HUES48 (cell line): Measurements from ENCODE around the gene GFPT2.

ENCODE experiments used
- H3K27ac ChIP-seq: one replicate; pipeline ENCODE4 v1.7.0; 2013; ENCODE audit warnings: low read depth, low read length, inconsistent platforms
- H3K27me3 ChIP-seq: 2 replicates; pipeline ENCODE4 v1.6.1; 2013; ENCODE audit warnings: mild to moderate bottlenecking, low read length; ENCODE audit not compliant: control insufficient read depth, insufficient read depth
- H3K36me3 ChIP-seq: 2 replicates; pipeline ENCODE4 v1.6.1; 2013; ENCODE audit warnings: low read length; ENCODE audit not compliant: control insufficient read depth, insufficient read depth
- H3K4me1 ChIP-seq: 2 replicates; pipeline ENCODE4 v1.6.1; 2013; ENCODE audit warnings: mild to moderate bottlenecking, low read length; ENCODE audit not compliant: control insufficient read depth, insufficient read depth
- H3K4me3 ChIP-seq: 2 replicates; pipeline ENCODE4 v1.5.1; 2013; ENCODE audit warnings: mild to moderate bottlenecking, low read depth, low read length
- H3K9ac ChIP-seq: 2 replicates; pipeline ENCODE4 v1.6.1; 2013; ENCODE audit warnings: mild to moderate bottlenecking, low read depth, low read length, moderate library complexity
- H3K9me3 ChIP-seq: 2 replicates; pipeline ENCODE4 v1.6.1; 2013; ENCODE audit warnings: low read length; ENCODE audit not compliant: control insufficient read depth, insufficient read depth

The GFPT2 gene

GRCh38 chr5:180316586-180316985 is 36.5 kb downstream of the GFPT2 start:
- no peak overlapping the region for H3K4me3 ChIP-seq
- no peaks in the 10 kb centered on the region for H3K27me3 ChIP-seq
- H3K4me1 ChIP-seq = no peaks in the 10 kb centered on the region
- H3K9ac ChIP-seq = no peak overlapping the region
- H3K36me3 ChIP-seq = peaks cover 85% of the 10 kb centered on the region
- H3K9me3 ChIP-seq = no peaks in the 10 kb centered on the region
- H3K27ac ChIP-seq = no peak overlapping the region

- Histone ChIP-seq H3K4me1 (no peaks in the 10 kb centered on the region), H3K27ac (no peak overlapping the region), H3K36me3 (peaks cover 85% of the 10 kb centered on the region), H3K9me3 (no peaks in the 10 kb centered on the region), H3K9ac (no peak overlapping the region), H3K27me3 (no peaks in the 10 kb centered on the region), H3K4me3 (no peak overlapping the region)
These were observed 37.3 kb downstream of the GFPT2 start for GRCh38 chr5:180315762-180316212.

- Histone ChIP-seq H3K4me1 (no peaks in the 10 kb centered on the region), H3K4me3 (no peak overlapping the region), H3K9me3 (no peaks in the 10 kb centered on the region), H3K9ac (no peak overlapping the region), H3K27ac (no peak overlapping the region), H3K27me3 (no peaks in the 10 kb centered on the region), H3K36me3 (peaks cover 82% of the 10 kb centered on the region)
These were observed 39.2 kb downstream of the GFPT2 start for GRCh38 chr5:180313677-180314505.

DNA sequence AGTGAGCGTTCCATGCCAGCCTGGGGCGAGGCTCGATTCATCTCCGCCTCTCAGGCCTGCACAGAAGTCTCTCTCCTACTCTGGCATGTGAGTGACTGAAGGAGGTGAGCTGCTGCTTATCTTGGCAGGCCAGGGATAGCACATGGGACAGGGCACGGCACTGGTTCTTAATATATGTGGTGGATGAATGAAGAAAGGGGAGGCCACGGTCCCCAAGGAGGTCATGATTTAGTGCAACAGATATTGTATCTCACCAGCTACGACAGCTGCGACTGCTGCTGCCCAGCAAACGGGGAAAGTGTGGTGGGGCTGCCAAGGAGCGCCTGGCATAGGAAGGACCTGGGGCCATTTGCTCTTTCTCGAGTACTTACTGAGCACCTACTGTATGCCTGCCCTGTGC is 41.9 kb downstream of the GFPT2 start:
- H3K4me1 ChIP-seq = no peaks in the 10 kb centered on the region
- peaks cover 80% of the 10 kb centered on the region for H3K36me3 ChIP-seq
- no peak overlapping the region for H3K27ac ChIP-seq
- H3K27me3 ChIP-seq = no peaks in the 10 kb centered on the region
- H3K9ac ChIP-seq = no peak overlapping the region
- H3K4me3 ChIP-seq = no peak overlapping the region
- no peaks in the 10 kb centered on the region for H3K9me3 ChIP-seq

DNA sequence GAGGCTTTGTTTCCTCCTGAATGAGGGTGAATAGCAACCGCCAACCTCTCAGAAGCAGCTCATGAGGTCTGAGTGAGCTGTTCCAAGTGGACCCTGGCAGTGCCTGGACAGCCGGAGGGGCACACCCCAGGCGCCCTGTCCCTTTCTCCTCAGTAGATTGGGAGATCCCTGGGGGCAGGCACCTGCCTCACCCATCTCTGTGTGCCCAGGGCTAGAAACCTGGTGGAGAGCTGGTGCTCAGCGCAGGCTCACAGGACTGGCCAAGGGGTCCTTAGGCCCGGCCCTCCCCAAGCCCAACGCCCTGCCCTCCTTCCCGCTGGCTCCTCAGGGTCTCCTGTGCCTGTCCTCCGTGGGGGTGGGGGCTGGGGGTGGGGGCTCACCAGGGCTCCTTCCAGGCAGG is 46.3 kb downstream of the GFPT2 start:
- Histone ChIP-seq H3K27ac (no peak overlapping the region), H3K27me3 (no peaks in the 10 kb centered on the region), H3K9me3 (no peaks in the 10 kb centered on the region), H3K4me3 (no peak overlapping the region), H3K36me3 (peaks cover 85% of the 10 kb centered on the region), H3K4me1 (no peaks in the 10 kb centered on the region), H3K9ac (no peak overlapping the region)

DNA sequence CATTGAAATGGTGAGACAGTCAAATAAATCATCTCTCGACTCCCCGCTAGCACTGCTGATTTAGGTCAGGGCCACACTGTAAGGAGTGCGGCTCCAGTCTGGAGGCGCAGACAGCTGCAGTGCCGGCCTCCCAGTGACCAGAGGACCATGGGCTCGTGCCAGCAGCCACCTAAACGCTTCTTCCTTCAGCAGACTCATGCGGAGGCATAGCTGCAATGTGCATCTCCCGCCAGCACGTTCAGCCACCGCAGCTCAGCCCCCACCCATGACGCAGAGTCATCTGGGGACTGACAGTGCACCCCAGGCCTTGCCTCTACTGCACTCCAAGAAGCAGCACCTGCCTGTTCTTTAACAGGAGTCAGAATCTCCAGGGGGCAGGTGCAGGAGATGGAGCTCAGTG is 47.7 kb downstream of the GFPT2 start:
- Histone ChIP-seq H3K4me3 (no peak overlapping the region), H3K4me1 (no peaks in the 10 kb centered on the region), H3K9me3 (no peaks in the 10 kb centered on the region), H3K9ac (no peak overlapping the region), H3K36me3 (peaks cover 85% of the 10 kb centered on the region), H3K27me3 (no peaks in the 10 kb centered on the region), H3K27ac (no peak overlapping the region)

DNA sequence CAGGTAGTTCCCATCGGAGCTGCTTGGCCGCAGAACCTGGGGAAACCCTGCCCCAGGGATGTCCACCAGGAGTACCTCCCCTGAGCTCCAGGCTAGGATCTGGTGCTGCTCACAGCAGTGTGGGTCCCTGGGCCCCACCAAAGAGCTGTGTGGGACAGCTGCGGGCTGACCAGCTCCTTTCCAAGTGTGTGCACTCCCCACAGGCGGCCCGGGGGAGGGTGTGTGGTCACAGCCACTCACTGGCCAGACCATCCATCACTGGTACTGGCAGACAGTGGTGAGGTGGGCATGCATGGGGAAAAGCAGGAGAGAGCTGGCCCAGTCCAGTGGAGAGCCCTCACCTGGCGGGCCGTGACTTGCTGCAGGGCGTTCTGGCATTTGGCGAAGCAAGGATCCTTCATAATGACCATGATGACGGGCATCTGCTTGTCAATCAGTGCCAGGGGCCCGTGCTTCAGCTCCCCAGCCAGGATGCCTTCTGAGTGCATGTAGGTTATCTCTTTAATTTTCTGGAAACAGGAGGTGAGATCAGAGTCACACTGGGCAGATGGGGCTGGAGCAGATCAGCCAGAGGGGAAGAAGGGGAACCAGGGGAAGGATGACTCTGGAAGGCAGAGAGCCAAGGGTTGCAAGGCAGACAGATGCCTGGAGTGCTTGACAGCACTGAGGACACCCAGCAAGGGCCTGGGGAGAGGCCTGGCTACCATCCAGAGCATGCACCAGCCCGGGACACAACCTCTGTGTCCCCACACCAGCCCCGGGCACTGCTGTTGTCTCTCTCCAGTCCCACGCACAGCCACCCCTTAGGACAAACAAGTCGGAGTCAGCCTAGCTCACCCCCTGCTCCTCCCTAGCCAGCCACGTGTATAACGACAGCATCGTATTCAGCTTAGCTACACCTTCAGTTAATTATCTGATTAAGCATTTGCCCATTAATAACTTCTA is 48.4 kb downstream of the GFPT2 start:
- no peak overlapping the region for H3K27ac ChIP-seq
- no peaks in the 10 kb centered on the region for H3K9me3 ChIP-seq
- no peaks in the 10 kb centered on the region for H3K4me1 ChIP-seq
- peaks cover 88% of the 10 kb centered on the region for H3K36me3 ChIP-seq
- H3K9ac ChIP-seq = no peak overlapping the region
- no peaks in the 10 kb centered on the region for H3K27me3 ChIP-seq
- H3K4me3 ChIP-seq = no peak overlapping the region

DNA sequence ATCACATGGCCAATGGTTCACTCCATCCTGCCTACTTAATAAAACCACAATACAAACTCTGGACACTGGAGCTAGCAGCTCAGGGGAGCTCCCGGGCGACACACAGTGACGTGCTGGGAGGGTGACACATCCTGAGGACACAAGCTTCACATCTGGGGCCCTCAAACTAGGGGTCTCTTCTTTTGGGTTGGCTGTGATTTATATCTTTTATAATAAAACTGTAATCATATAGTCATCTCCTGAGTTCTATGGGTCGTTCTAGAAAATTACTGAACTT is 49.2 kb downstream of the GFPT2 start:
- H3K9me3 ChIP-seq = no peaks in the 10 kb centered on the region
- no peaks in the 10 kb centered on the region for H3K4me1 ChIP-seq
- no peak overlapping the region for H3K9ac ChIP-seq
- H3K27me3 ChIP-seq = no peaks in the 10 kb centered on the region
- no peak overlapping the region for H3K4me3 ChIP-seq
- no peak overlapping the region for H3K27ac ChIP-seq
- H3K36me3 ChIP-seq = peaks cover 81% of the 10 kb centered on the region

GRCh38 chr5:180303226-180304015 is 49.7 kb downstream of the GFPT2 start:
- H3K4me3 ChIP-seq = no peak overlapping the region
- H3K27ac ChIP-seq = no peak overlapping the region

DNA sequence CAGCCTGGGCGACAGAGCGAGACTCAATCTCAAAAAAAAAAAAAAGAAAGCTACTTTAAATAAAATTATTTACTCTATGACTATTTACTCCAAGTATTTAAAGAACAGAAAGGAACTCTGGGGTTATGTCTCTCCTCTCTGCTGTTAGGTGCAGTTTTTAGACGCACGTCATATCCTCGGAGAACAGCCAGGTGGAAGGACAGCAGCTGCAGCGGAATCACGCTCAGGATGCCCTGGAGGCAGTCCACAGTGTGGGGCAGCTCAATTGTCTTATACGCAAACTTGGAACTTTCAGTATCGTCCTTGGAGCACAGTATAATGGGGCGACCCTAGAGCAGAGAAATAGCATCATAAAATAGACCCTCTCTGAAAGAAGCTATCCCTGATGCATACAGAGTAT is 50.9 kb downstream of the GFPT2 start:
- no peaks in the 10 kb centered on the region for H3K9me3 ChIP-seq
- no peaks in the 10 kb centered on the region for H3K27me3 ChIP-seq
- no peak overlapping the region for H3K27ac ChIP-seq
- no peak overlapping the region for H3K4me3 ChIP-seq
- peaks cover 68% of the 10 kb centered on the region for H3K36me3 ChIP-seq
- H3K4me1 ChIP-seq = no peaks in the 10 kb centered on the region
- no peak overlapping the region for H3K9ac ChIP-seq

More at GRCh38 chr5:180303226-180304015, 49.7 kb downstream of the GFPT2 start:
- no peaks in the 10 kb centered on the region for H3K27me3 ChIP-seq
- H3K36me3 ChIP-seq = peaks cover 77% of the 10 kb centered on the region
- H3K9ac ChIP-seq = no peak overlapping the region
- H3K4me1 ChIP-seq = no peaks in the 10 kb centered on the region
- H3K9me3 ChIP-seq = no peaks in the 10 kb centered on the region
